ENCODE measurements around the gene CDSN.

DNA sequence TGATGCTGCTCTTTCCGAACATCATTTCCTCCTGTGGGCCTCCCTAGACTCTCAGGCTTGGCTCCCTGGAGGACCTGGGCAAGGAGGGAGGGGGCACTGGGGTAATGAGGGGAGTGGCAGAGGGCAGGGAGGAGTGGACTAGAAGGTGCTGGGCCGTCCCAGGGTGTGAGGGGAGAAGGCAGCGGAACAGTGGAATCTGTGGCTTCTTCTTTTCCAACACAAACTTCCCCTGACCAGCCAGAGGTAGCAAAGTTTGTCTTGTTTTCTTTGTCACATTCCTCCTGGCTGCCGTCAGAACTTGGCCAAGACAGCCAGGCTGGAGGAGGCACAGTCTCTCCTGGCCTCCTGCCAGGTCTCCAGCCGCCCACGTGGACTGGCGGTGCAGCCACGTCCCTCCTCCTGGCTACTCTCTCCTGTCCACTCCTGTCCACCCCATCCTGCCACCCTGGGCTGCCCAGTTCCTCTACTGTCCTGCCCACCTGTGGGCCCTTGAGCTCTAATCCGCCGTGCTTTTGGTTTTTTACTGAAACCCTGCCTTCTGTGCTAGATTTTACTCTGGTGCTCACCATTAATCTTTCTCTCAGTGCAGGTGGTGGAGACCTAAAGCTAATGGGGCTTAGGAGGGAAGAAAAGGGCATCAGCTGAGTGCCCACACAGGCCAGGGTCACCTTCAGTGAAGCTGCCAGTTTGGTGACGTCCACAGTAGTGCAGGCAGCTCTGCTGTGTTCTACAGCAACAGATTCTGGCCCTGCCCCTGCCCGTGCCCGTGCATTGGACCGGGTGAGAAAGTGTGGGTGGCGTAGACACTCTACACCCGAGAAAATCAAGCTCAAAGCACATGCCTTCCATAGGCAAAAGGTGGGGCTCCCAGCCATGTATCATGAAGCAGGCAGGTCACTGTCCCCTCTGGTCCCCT lies 2.8 kb upstream of the CDSN start:
- no peak for TF ChIP-seq EZH2 (IDR thresholded peaks at IDR 0.05; ENCODE audit: insufficient read depth, poor library complexity, severe bottlenecking)
- TF ChIP-seq EZH2phosphoT487 (IDR thresholded peaks at IDR 0.05; ENCODE audit: insufficient read depth, low read depth) = no peak

All from GM23248 (cell line).